Lower leg skin (tissue), 3 donors: ENCODE results near the gene ANKRD34B.

ENCODE experiments used
- POLR2A ChIP-seq, 2 donors: fragments of 450-650 bp; IDR thresholded peaks; one replicate each; pipeline ENCODE4 v1.6.1; 2016 to 2017; ENCODE audit warnings: antibody characterized with exemption in 2 of 2, mild to moderate bottlenecking in 1 of 2, moderate library complexity in 1 of 2
- TF ChIP-seq, protein P1 (sequence below), 3 donors: fragments of 450-650 bp; IDR thresholded peaks; one replicate each; pipeline ENCODE4 v1.5.1; 2016; ENCODE audit warnings: antibody characterized with exemption in 3 of 3, mild to moderate bottlenecking in 3 of 3, moderate library complexity in 2 of 3

DNA sequence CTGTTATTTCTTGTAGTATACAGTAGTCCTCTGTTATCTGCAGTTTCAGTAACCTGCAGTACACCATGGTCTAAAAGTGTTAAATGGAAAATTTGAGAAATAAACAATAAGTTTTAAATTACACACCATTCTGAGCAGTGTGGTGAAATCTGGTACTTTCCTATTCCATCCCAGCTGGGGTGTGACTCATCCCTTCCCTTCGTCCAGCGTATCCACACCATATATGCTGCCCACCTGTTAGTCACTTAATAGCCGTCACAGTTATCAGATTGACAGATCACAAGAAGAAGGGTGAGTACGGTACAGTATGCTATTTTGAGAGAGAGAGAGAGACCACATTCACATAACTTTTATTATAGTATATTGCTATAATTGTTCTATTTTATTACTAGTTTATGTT, 53.3 kb downstream of the ANKRD34B start:
- TF ChIP-seq, protein P1, sequence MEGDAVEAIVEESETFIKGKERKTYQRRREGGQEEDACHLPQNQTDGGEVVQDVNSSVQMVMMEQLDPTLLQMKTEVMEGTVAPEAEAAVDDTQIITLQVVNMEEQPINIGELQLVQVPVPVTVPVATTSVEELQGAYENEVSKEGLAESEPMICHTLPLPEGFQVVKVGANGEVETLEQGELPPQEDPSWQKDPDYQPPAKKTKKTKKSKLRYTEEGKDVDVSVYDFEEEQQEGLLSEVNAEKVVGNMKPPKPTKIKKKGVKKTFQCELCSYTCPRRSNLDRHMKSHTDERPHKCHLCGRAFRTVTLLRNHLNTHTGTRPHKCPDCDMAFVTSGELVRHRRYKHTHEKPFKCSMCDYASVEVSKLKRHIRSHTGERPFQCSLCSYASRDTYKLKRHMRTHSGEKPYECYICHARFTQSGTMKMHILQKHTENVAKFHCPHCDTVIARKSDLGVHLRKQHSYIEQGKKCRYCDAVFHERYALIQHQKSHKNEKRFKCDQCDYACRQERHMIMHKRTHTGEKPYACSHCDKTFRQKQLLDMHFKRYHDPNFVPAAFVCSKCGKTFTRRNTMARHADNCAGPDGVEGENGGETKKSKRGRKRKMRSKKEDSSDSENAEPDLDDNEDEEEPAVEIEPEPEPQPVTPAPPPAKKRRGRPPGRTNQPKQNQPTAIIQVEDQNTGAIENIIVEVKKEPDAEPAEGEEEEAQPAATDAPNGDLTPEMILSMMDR (IDR thresholded peaks at IDR 0.05) = no peak
- no peak for TF ChIP-seq POLR2A (IDR thresholded peaks at IDR 0.05)
